NCI-H510A treated with DMSO at 0.1 percent for 48 hours (cell line): ENCODE data around the gene CA6.

ENCODE experiments used
- DNase-seq: peaks from one replicate; lab custom pipeline; 2025; lab: John Stamatoyannopoulos, UW

The CA6 gene

DNA sequence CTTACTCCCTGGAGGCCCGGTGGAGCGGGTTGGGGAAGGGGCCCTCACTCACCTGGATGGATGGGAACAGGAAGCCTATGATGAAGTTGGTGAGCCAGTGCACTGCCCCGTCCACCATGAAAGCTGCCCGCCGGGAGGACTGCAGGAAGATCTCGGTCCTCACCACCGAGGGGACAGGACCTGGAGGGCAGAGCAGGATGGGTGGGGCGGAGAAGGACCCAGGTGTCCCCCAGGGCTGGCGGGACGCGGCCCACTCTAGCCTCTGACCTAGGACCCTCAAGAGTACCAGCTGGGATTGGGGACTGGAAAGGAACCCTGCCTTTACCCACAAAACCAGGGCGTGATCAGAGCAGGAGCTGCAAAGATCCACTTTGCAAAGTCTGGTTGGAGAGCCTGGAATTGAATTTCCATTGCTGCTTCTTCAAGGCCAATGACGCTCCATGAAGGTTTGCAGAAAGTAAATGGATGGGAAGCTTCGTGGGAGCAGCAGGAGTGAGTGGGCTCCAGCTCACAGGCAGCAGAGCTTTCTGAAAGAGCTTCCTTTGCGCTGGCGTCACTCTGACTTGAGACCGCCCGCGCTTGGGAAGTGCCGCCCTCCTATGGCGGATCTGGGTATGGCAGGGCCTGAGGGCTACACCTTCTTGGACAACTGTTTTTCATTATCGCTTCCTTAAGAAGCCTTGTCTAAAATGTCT is 59.2 kb downstream of the CA6 start:
- peak; percentile 94 for DNase-seq

GRCh38 chr1:9005395-9005708 is 59.7 kb downstream of the CA6 start:
- no peak for DNase-seq

GRCh38 chr1:9006956-9007615 is 61.4 kb downstream of the CA6 start:
- DNase-seq: no peak

DNA sequence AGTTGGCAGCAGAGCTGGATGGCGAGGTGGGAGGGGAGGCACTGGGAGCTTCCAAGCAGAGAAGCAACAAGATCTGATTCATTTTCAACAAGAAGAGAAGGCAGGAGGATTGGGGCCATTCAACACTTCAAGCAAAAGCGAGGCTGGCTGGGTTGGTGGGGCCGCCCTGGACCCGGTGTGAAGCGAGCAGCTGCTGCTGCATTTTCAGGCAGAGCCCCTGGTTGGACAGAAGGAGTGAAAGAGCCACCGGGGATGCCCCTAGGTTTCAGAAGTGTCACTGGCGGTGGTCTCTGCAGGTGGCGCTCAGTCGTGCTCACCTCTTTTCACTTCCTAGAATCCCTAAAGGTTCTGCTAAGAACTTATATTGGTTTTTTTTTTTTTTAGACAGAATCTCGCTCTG is 62.6 kb downstream of the CA6 start:
- no peak for DNase-seq

GRCh38 chr1:9009438-9010370 is 64.0 kb downstream of the CA6 start:
- peak; percentile 98 for DNase-seq

GRCh38 chr1:9010781-9011323 is 65.2 kb downstream of the CA6 start:
- DNase-seq: no peak

DNA sequence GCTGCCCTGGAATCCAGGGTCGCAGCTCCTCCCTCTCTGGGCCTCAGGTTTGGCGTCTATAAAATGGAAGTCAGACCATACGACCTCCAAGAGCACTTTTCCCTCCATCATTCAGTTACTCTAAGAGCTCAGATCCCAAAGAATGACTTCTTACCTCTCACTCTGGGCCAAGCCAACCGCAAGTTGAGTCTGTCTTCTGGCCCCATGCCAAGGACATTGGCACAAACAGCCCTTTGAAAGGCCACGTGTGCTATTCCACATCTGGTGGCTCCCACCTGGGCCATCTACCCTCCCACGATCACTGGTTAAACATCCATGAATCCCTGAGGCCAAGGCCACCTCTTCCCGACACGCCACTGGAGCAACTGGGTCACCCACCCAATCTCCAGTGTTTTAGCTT is 68.2 kb downstream of the CA6 start:
- DNase-seq: no peak

GRCh38 chr1:9014475-9015375 is 69.1 kb downstream of the CA6 start:
- DNase-seq: no peak

GRCh38 chr1:9016455-9016854 is 70.8 kb downstream of the CA6 start:
- no peak for DNase-seq

- no peak for DNase-seq
Measured at GRCh38 chr1:9018333-9018732, 72.7 kb downstream of the CA6 start.

- DNase-seq: no peak
Measured at GRCh38 chr1:9019896-9020295, 74.2 kb downstream of the CA6 start.

- DNase-seq: peak; percentile 43
Measured at GRCh38 chr1:9020305-9020704, 74.6 kb downstream of the CA6 start.

DNA sequence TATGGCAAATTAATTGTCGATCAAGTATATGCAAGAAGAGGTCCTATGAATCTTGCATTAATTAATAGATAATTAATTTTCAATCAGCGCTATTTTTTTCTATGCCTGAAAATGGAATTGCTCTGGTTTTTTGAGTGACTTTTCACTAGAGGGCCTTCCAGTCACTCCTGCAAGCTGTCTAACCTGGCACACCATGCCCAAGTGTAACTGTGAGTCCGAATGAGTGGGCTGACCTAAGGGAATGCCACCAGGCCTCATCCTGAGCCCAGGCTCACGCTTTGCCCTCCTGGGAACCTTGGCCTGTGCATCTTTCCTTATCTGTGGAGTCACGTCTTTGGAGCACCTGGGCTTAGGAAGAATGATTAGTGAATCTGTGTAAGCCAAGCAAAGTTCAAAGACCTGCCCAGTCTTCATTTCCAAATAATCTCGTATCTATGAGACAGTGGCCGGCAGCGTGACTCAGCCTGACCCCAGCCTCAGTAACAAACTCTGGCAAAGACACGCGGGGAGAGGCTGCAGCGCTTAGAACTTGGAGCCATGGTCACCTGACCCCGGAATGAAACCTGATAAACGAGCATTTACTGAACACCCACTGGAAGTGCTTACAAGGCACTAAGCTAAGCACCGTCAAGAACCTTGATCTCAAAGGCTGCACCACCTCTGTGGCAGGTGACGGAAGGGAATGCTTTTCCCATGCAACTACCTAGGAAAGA is 76.5 kb downstream of the CA6 start:
- DNase-seq: peak; percentile 98

DNA sequence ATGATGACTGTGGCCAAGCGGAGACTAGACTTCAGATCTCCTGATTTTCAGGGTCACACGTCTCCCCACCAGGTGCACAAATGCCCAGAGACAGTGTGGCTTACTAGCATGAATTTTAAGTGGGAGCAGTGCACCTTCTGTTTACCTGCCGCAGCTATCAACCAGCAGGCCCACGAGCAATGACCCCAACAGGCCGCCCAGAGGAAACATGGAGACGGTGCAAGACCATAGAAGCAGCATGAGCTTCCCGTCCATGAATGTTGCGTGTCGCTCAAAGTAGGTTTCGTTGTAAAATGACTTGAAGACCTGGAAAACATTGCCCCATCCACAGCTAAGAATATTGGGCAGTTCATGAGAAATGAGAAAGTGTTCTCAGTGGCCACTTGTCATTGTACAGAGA is 77.1 kb downstream of the CA6 start:
- peak; percentile 98 for DNase-seq
